Inflammatory macrophage (primary cell): ENCODE results near the gene STX5.
A peak's percentile ranks its signal among the peaks of the same experiment; 100 is the strongest.
"Not testable (repeated sequence)": the region's sequence is repeated elsewhere in the genome, so short reads cannot be mapped to it uniquely, and the experiment has no call there.

Source experiments
- DNase-seq, 2 donors: peaks; one replicate each; pipeline ENCODE4 v3.0.0-alpha.2; 2020 to 2022

STX5 gene

GRCh38 chr11:62854013-62854824 lies 22.4 kb upstream of the STX5 start:
- no peak for DNase-seq

GRCh38 chr11:62853279-62853965 lies 21.6 kb upstream of the STX5 start:
- no peak for DNase-seq

- no peak for DNase-seq
Measured at GRCh38 chr11:62852523-62853188, 20.8 kb upstream of the STX5 start.

GRCh38 chr11:62851807-62852522 lies 20.1 kb upstream of the STX5 start:
- DNase-seq: no peak

GRCh38 chr11:62850911-62851806 lies 19.3 kb upstream of the STX5 start:
- no peak for DNase-seq

- no peak for DNase-seq
Measured at GRCh38 chr11:62847767-62848314, 16.0 kb upstream of the STX5 start.

- DNase-seq: no peak
Measured at GRCh38 chr11:62846177-62846576, 14.3 kb upstream of the STX5 start.

- no peak for DNase-seq
Measured at GRCh38 chr11:62844154-62844553, 12.3 kb upstream of the STX5 start.

- no peak for DNase-seq
Measured at GRCh38 chr11:62843466-62843865, 11.6 kb upstream of the STX5 start.

- not testable (repeated sequence) for DNase-seq
Measured at GRCh38 chr11:62842891-62843290, 11.0 kb upstream of the STX5 start.

GRCh38 chr11:62842171-62842741 lies 10.4 kb upstream of the STX5 start:
- DNase-seq: peak; percentile 26 to 42

- DNase-seq: peak; percentile 96 to 99
Measured at GRCh38 chr11:62841361-62842170, 9.7 kb upstream of the STX5 start.

GRCh38 chr11:62840721-62841360 lies 9.0 kb upstream of the STX5 start:
- peak; percentile 79 to 84 for DNase-seq

GRCh38 chr11:62839050-62839945 lies 7.4 kb upstream of the STX5 start, which contains the start of gene WDR74:
WDR74 (minus strand) TSS chr11:62839590; CDS start chr11:62839570, 20 bp downstream.
- peak; percentile 96 to 97 for DNase-seq

GRCh38 chr11:62835336-62835735 lies 3.5 kb upstream of the STX5 start:
- no peak for DNase-seq

- peak; percentile 6 to 45 for DNase-seq
Measured at GRCh38 chr11:62832336-62833234, 734 bp upstream of the STX5 start, which contains the start of gene TEX54. TEX54 (minus strand) TSS chr11:62832841.

GRCh38 chr11:62830904-62831519 lies 839 bp downstream of the STX5 start:
- no peak for DNase-seq
